ENCODE data around the gene TPH2. TPM values are rescaled to one million over a fixed set of nuclear protein-coding genes. Genes with fewer than 3 reads are reported as not detected.

Gene TPH2
- total and polyA plus RNA-seq, 9 of the 15 experiments (the other 6 are each of a cell fraction or from before 2014, with no cell fraction given): 0.06 to 0.28 (median 0.14) TPM; not detected in 4

- peak; percentile 91 for TF ChIP-seq C11orf30 (IDR thresholded peaks at IDR 0.05; ENCODE audit: low read depth)
- TF ChIP-seq JUND (IDR thresholded peaks at IDR 0.05; ENCODE audit: borderline replicate concordance, low read depth, low read length): no peak
- 0 out of 3 replicates have a peak, but pooled peaks have one; percentile 54 for TF ChIP-seq JUND (tag; IDR thresholded peaks at IDR 0.05; ENCODE audit: borderline replicate concordance, low read depth, low read length)
- TF ChIP-seq NFE2 (IDR thresholded peaks at IDR 0.05; ENCODE audit: low read depth): peak; percentile 90
- no peak for TF ChIP-seq HNRNPH1 (optimal IDR thresholded peaks at IDR 0.05; ENCODE audit: low read depth, low read length)
- TF ChIP-seq MYC (IDR thresholded peaks at IDR 0.05; ENCODE audit: low read depth, low read length): no peak
- no peak for TF ChIP-seq MYC (CRISPR knock-in tag; IDR thresholded peaks at IDR 0.05; ENCODE audit: borderline replicate concordance, low read depth)
- TF ChIP-seq EZH2 (IDR thresholded peaks at IDR 0.05; ENCODE audit: borderline replicate concordance, low read depth, low read length): no peak
- TF ChIP-seq RNF2 (IDR thresholded peaks at IDR 0.05): no peak
- TF ChIP-seq FOS (IDR thresholded peaks at IDR 0.05; ENCODE audit: extremely low read depth, insufficient read length): no peak
- TF ChIP-seq CBFB (CRISPR knock-in tag; IDR thresholded peaks at IDR 0.05): no peak
- TF ChIP-seq LEF1 (IDR thresholded peaks at IDR 0.05): no peak
- no peak for TF ChIP-seq ZBTB34 (CRISPR knock-in tag; IDR thresholded peaks at IDR 0.05)
- TF ChIP-seq POLR3A (IDR thresholded peaks at IDR 0.05; ENCODE audit: borderline replicate concordance, extremely low read depth, insufficient read depth, insufficient read length): no peak
- TF ChIP-seq TEAD2 (tag; IDR thresholded peaks at IDR 0.05): no peak
- no peak for TF ChIP-seq FOXA1 (IDR thresholded peaks at IDR 0.05; ENCODE audit: borderline replicate concordance)
- TF ChIP-seq PRDM10 (IDR thresholded peaks at IDR 0.05; ENCODE audit: partially characterized antibody): peak; percentile 13
- peak; percentile 30; the same call in 1 of the 2 replicates for TF ChIP-seq EP400 (IDR thresholded peaks at IDR 0.05)
- TF ChIP-seq ZNF124 (CRISPR knock-in tag; IDR thresholded peaks at IDR 0.05): no peak
These were observed 3.1 kb upstream of the TPH2 start (continued) for GRCh38 chr12:71935594-71935993.

Data from K562 (cell line).